Calu3 (cell line): ENCODE measurements around the gene POLR2H. TPM values are rescaled to one million over a fixed set of nuclear protein-coding genes. Genes with fewer than 3 reads are reported as not detected.

ENCODE experiments used
- BruUV-seq: library from RNA; stranded (reverse); fragments of 400-500 nt; replicated peaks from 2 replicates; lab custom pipeline; 2021; lab: Mats Ljungman, UMichigan
- CTCF ChIA-PET: fragments of 300-600 bp; sonication (Branson Sonifier 250); formaldehyde crosslinking; loops from one replicate; lab custom pipeline; 2022; ENCODE audit warnings: antibody characterized with exemption; lab: Charles Lee
- DNase-seq: peaks from one replicate; pipeline ENCODE4 v3.0.0; 2022
- H3K27ac Mint-ChIP-seq: one replicate; pipeline ENCODE4 v1.8.0; 2022; ENCODE audit warnings: mixed read lengths; ENCODE audit not compliant: unreplicated experiment
- H3K27me3 Mint-ChIP-seq: one replicate; pipeline ENCODE4 v1.8.0; 2022; ENCODE audit warnings: mixed read lengths; ENCODE audit not compliant: unreplicated experiment
- H3K36me3 Mint-ChIP-seq: one replicate; pipeline ENCODE4 v1.8.0; 2022; ENCODE audit warnings: mild to moderate bottlenecking, moderate library complexity, mixed read lengths; ENCODE audit not compliant: insufficient read depth, unreplicated experiment
- H3K4me1 Mint-ChIP-seq: one replicate; pipeline ENCODE4 v1.8.0; 2022; ENCODE audit warnings: mild to moderate bottlenecking, low read depth, mixed read lengths; ENCODE audit not compliant: unreplicated experiment
- H3K4me3 Mint-ChIP-seq: one replicate; pipeline ENCODE4 v1.8.0; 2022; ENCODE audit warnings: mild to moderate bottlenecking, low read depth, moderate library complexity, mixed read lengths; ENCODE audit not compliant: unreplicated experiment
- H3K9me3 Mint-ChIP-seq: one replicate; pipeline ENCODE4 v1.8.0; 2022; ENCODE audit warnings: low read depth, mixed read lengths; ENCODE audit not compliant: unreplicated experiment
- intact Hi-C: fragments of 100-400 bp; cut with micrococcal nuclease; formaldehyde crosslinking; loops from one replicate; pipeline ENCODE4 v1.10.0; 2022; ENCODE audit not compliant: unreplicated experiment
- total RNA-seq: library from RNA; stranded (reverse); gene quantifications from 2 replicates; pipeline ENCODE4 v1.2.3, GENCODE V29; 2022
- TF ChIP-seq, protein P1 (sequence below): fragments of 200-600 bp; IDR thresholded peaks from one replicate; pipeline ENCODE4 v1.8.0; 2022; ENCODE audit warnings: antibody characterized with exemption; ENCODE audit not compliant: unreplicated experiment

The POLR2H gene
- total RNA-seq, 1 experiment from 2014 or later: 128 TPM

DNA sequence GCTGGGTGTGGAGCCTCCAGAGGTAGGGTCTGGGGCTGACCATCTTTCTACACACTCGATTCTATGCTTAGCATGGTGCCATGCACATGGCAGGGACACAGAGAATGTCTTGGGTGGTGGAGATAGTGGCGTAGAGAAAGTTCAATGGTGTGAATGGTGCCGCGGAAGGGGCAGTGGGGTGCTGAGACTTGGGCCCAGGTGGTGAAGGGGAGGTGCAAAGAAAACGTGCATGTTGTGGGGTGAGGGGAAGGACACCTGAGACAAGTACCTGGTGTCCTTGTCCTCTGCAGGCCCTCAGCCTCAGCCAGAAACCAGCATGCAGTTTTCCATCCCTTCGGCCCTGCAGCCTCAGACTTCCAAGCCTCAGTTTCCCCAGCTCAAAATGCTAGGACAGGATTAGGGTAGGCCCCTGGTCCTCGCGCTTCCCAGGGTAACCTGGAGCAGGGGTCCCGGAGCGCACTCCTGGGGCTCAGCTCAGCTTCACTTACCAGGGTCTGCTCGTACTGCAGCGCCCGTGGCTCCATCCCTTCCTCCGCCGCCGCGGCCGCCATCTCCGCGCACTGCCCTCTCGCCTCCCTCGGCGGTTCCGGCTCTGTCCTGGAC lies 480 bp upstream of the POLR2H start:
- no peaks in the 10 kb centered on the region for H3K27me3 Mint-ChIP-seq
- H3K9me3 Mint-ChIP-seq: no peaks in the 10 kb centered on the region
- H3K36me3 Mint-ChIP-seq: peaks cover 63% of the 10 kb centered on the region
- peaks cover 34% of the 10 kb centered on the region for H3K4me1 Mint-ChIP-seq
- H3K4me3 Mint-ChIP-seq: peak overlapping the region; percentile 88
- H3K27ac Mint-ChIP-seq: peak overlapping the region; percentile 2
- intact Hi-C loops: no loop called here
- DNase-seq: peak; percentile 30
- TSS peak; percentile 23 for BruUV-seq
- CTCF ChIA-PET: interaction anchor here (0.5 to 1.5 kb wide), 3 partner anchors 10 to 931 kb away, joined by 3 to 5 read pairs (median 3); no protein-coding TSS in a partner anchor
- TF ChIP-seq, protein P1, sequence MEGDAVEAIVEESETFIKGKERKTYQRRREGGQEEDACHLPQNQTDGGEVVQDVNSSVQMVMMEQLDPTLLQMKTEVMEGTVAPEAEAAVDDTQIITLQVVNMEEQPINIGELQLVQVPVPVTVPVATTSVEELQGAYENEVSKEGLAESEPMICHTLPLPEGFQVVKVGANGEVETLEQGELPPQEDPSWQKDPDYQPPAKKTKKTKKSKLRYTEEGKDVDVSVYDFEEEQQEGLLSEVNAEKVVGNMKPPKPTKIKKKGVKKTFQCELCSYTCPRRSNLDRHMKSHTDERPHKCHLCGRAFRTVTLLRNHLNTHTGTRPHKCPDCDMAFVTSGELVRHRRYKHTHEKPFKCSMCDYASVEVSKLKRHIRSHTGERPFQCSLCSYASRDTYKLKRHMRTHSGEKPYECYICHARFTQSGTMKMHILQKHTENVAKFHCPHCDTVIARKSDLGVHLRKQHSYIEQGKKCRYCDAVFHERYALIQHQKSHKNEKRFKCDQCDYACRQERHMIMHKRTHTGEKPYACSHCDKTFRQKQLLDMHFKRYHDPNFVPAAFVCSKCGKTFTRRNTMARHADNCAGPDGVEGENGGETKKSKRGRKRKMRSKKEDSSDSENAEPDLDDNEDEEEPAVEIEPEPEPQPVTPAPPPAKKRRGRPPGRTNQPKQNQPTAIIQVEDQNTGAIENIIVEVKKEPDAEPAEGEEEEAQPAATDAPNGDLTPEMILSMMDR: no peak

DNA sequence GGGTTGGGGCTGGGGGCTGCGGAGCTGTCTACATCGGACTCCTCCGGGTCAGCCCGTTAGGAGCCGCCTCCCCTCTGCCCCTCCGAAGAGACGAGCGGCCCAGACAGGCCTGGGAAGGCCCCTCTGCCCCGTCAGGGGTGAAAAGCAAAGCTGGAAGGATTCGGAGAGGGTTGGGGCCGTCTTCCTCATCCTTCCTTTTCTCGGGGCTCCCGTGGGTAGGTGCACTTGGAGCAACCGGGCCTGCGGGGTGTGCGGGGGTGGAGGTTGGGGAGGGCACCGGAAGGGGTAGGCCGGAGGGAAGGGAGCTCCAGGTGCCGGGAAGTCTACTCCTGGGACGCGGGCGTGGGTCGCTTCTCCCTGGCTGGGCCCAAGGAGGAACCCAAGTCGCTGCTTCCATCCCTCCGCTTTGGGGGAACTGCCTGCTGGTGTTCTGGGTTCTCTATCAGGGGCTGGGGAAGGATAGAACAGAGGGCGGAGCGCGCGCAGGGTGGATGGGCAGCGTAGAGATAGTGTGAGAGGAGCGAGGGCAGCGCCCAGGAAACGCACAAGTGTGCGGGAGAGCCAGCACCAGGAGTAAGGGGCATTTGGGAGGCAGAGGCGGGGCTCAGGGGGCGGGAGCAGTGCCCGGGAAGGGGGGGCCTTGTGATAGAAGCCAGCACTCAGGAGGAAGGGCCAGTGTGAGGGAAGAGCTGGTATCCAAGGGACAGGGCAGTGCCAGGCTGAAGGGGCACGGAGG lies 590 bp downstream of the POLR2H start:
- Mint-ChIP-seq H3K4me1 (peaks cover 34% of the 10 kb centered on the region), H3K4me3 (peak overlapping the region; percentile 88), H3K27me3 (no peaks in the 10 kb centered on the region), H3K27ac (peak overlapping the region; percentile 88), H3K9me3 (no peaks in the 10 kb centered on the region), H3K36me3 (peaks cover 74% of the 10 kb centered on the region)
- CTCF ChIA-PET: interaction anchor here (0.5 to 1.5 kb wide), 10 partner anchors 8 to 356 kb away, joined by 3 to 10 read pairs (median 4); no protein-coding TSS in a partner anchor
- peak; percentile 79 for DNase-seq
- TF ChIP-seq, protein P1: no peak
- intact Hi-C loops: no loop called here
- no TSS peak for BruUV-seq

DNA sequence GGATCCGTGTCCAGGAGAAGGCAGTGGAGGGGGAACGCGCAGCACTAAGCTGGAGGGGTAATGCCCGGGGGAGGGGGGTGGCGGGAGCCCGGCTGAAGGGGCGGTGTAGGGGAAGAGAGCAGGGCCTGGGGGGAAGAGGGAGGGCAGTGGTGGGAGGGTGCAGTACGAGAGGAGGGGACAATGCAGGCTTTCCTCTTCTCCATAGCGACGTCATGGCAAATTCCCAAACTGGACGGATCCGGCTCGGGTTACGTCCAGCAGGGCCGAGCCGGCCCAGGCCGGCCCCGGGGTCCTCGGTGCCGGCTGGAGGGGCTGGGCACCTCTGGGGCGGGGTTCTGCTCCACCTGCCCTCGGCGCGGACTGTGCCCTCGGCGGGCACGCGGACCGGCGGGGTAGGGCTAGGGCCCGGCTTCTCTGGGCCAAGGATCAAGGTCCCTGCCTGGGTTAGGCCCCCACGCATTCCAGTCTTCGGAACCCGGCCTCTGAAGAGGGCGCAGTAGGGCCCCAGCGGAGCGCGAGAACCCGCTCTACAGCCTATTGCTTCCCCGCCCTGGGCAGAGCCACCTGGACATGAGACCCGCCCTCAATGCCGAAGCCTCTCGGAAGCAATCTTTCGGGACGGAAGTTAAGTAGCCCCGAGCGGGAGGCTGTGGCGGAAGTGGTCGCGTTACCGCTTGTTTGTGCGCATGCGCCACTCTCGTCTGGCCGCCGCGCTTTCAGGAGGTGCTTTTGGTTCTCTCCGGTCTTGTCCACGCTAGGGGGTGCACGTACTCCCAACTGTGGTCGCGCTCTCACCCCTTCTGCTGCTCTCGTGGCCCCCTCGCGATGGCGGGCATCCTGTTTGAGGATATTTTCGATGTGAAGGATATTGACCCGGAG lies 1.4 kb downstream of the POLR2H start:
- H3K9me3 Mint-ChIP-seq: no peaks in the 10 kb centered on the region
- peak overlapping the region; percentile 88 for H3K4me3 Mint-ChIP-seq
- DNase-seq: peak; percentile 99
- TF ChIP-seq, protein P1: peak; percentile 80
- CTCF ChIA-PET: interaction anchor here (0.6 to 1.5 kb wide), 10 partner anchors 7 to 182 kb away, joined by 3 to 10 read pairs (median 4); no protein-coding TSS in a partner anchor
- peaks cover 34% of the 10 kb centered on the region for H3K4me1 Mint-ChIP-seq
- BruUV-seq: TSS peak; percentile 54
- intact Hi-C loops: no loop called here
- no peaks in the 10 kb centered on the region for H3K27me3 Mint-ChIP-seq
- peaks cover 82% of the 10 kb centered on the region for H3K36me3 Mint-ChIP-seq
- peak overlapping the region; percentile 88 for H3K27ac Mint-ChIP-seq
